ENCODE results near the gene ZNG1F.
"Not testable (repeated sequence)": the region's sequence is repeated elsewhere in the genome, so short reads cannot be mapped to it uniquely, and the experiment has no call there.

Gene ZNG1F

DNA sequence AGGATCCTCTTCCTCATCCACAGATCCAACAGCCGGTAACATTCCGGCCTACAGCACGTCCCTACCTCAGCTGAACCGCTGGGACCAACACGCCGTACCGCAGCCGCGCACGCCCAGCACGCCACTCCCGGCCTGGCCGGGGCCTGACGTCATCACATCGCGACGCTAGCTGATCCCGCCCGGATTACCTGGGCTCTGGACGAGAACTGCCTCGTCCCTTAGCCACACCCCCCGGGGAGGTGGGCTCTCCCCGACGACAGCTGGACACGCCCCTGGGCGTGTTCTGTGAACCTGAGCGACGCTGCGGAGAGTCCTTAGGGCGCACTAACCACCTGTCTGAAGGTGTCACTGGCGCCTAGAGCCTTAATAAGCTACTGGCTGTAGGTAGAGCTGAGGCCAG, at the start of gene ZNG1F:
TSS of gene ZNG1F (minus strand) at position 101 of the 400 bp plus-strand sequence. CDS start at position 42, 59 bp downstream.
- not testable (repeated sequence) for H3K27ac Mint-ChIP-seq (ENCODE audit: low read depth); DNase-seq (ENCODE audit: low spot score in 2 of 2); H3K36me3 Mint-ChIP-seq (ENCODE audit: insufficient read depth); H3K4me1 Mint-ChIP-seq; H3K27me3 Mint-ChIP-seq; H3K4me3 Mint-ChIP-seq; H3K9me3 Mint-ChIP-seq
- peak; percentile 28 for ATAC-seq (replicated peaks; ENCODE audit: extremely low read depth, poor library complexity, severe bottlenecking)

DNA sequence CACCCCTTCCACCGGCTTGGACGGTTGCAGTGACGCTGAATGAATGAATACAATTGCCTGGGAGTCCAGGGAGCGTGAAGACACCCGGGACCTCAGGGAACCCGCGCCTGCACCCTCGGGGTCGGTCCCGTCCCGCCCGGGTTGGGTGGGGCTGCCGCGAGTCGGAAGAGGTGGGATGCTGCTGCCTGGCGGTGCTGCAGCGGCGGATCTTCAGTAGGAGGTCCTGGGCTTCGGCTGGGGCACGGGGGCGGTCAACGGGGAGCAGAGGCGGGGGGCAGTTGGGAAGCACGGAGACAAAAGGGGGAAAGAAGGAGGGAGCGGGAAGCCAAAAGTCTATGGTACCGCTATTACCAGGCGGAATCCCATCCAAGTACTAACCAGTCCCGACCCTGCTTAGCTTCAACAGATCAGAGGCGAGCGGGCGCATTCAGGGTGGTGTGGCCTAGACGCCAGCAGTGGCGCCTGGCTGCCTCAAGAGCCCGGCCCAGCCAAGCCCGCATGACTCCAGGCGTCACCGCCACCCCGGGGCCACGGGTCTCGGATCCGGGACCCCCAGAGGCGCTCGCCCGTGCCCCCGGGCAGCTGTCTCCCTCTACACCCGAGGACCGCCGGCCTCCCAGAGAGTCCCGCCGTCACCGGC, 48.1 kb upstream of the ZNG1F start:
- not testable (repeated sequence) for H3K27ac Mint-ChIP-seq (ENCODE audit: low read depth); H3K27me3 Mint-ChIP-seq; H3K4me1 Mint-ChIP-seq; ATAC-seq (replicated peaks; ENCODE audit: extremely low read depth, poor library complexity, severe bottlenecking); H3K4me3 Mint-ChIP-seq; H3K36me3 Mint-ChIP-seq (ENCODE audit: insufficient read depth)
- DNase-seq (ENCODE audit: low spot score in 2 of 2), result peak; percentile 49 to 54
- H3K9me3 Mint-ChIP-seq, result peaks cover 14% of the 10 kb centered on the region

DNA sequence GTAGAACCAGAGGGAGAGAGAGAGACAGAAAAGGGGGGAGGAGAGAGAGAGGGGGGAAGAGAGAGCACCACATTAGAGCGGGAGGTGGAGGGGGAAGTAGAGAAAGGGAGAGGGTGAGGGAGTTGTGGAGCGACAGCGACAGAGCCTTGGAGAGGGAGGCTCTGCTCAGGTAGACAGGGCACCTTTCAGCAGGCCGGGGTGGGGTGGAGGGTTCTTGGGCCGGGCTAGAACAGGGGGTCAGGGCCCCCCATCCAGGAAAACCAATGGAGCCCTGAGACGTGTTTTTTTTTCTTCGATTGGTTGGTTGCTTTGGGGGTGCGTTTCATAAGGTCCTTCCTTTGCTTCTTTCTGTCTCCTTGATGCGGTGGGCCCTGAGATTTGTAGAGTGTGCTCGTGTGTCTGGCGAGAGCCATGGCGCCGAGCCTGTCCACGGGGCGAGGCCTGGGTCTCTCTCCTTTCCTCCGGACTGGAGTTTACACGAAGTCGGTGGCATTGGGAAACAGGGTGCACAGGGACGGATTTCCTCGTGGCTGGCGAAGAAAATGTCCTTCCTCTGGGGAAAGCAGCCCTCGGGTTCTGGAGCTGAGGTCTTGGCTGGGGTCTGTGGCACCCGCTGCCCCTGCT, 47.5 kb upstream of the ZNG1F start:
- not testable (repeated sequence) for ATAC-seq (replicated peaks; ENCODE audit: extremely low read depth, poor library complexity, severe bottlenecking); H3K4me1 Mint-ChIP-seq; DNase-seq (ENCODE audit: low spot score in 2 of 2); H3K36me3 Mint-ChIP-seq (ENCODE audit: insufficient read depth); H3K4me3 Mint-ChIP-seq; H3K27me3 Mint-ChIP-seq; H3K27ac Mint-ChIP-seq (ENCODE audit: low read depth)
- H3K9me3 Mint-ChIP-seq, result peaks cover 14% of the 10 kb centered on the region

DNA sequence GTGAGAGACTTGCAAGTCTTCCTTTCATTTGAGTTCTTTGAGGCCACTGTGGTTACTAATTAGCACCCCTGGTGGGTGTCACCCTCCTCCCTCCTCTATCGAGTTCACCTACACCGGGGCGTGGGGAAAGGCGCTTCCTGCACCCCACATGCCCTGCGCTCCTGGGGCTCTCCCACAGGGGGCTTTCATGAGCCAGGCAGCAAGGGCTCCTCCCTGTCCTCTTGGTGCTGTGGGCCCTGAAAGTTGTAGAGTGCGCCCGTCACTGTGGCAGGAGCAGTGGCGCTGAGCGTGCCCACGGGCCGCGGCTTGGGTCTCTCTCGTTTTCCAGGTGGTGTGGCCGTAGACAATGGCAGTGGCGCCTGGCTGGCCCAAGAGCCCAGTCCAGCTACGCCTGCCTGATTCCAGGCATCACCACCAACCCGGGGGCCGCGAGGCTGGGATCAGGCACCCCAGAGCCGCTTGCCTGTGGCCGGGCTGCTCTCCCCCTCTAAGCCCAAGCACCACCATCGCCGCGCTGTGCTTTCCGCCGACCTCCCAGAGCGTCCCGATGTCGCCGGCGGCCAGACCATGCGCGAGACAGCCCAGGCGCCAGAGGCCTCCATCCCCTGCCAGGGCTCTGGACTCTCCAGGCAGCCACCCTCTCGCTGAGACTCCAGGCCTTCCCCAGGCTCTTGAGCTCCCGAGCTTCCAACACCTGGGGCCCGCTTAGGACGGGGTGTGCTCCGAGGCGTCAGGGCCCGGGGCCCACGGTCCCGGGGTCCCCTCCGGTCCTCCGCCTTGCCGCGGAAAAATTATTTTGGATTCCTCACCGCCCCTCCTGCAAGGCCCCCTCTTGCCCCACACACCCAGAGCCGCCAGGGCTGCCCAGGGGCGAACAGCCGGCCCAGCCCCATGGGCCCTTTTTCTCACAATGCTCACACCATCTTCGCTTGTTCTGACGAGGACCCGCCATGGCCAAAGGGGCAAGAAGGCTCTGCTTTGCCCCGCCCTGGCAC, 46.0 kb upstream of the ZNG1F start:
- H3K36me3 Mint-ChIP-seq (ENCODE audit: insufficient read depth), result not testable (repeated sequence)

DNA sequence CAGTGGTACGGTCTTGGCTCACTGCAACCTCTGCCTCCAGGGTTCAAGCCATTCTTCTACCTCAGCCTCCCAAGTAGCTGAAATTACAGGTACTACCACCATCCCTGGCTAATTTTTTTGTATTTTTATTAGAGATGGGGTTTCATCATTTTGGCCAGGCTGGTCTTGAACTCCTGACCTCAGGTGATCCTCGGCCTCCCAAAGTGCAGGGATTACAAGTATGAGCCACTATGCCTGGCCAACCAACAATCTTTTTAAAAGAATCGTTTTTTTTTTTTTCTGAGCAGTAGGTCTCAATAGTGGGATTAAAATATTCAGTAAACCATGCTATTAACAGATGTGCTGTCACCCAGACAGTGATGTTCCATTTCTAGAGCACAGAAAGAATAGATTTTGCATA, 45.1 kb upstream of the ZNG1F start:
- not testable (repeated sequence) for H3K27me3 Mint-ChIP-seq; H3K27ac Mint-ChIP-seq (ENCODE audit: low read depth); DNase-seq (ENCODE audit: low spot score in 2 of 2); H3K4me1 Mint-ChIP-seq; ATAC-seq (replicated peaks; ENCODE audit: extremely low read depth, poor library complexity, severe bottlenecking); H3K36me3 Mint-ChIP-seq (ENCODE audit: insufficient read depth); H3K4me3 Mint-ChIP-seq
- H3K9me3 Mint-ChIP-seq, result peaks cover 12% of the 10 kb centered on the region

More for the DNA sequence above, 46.0 kb upstream of the ZNG1F start:
- peak overlapping the region; percentile 21 for H3K4me3 Mint-ChIP-seq
- not testable (repeated sequence) for H3K4me1 Mint-ChIP-seq; H3K27ac Mint-ChIP-seq (ENCODE audit: low read depth); H3K27me3 Mint-ChIP-seq
- peaks cover 14% of the 10 kb centered on the region for H3K9me3 Mint-ChIP-seq
- DNase-seq (ENCODE audit: low spot score in 2 of 2) (peak; percentile 68 to 83), ATAC-seq (replicated peaks; ENCODE audit: extremely low read depth, poor library complexity, severe bottlenecking) (peak; percentile 100)

DNA sequence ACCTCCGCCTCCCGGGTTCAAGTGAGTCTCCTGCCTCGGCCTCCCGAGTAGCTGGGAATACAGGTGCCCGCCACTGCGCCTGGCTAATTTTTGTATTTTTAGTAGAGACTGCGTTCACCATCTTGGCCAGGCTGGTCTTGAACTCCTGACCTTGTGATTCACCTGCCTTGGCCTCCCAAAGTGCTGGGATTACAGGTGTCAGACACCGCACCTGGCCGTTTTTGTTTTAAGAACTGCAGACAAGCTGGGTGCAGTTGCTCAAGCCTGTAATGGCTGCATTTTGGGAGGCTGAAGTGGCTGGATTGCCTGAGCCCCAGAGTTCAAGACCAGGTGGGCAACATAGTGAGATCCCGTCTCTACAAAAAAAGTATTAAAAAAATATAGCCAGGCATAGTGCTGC, 43.2 kb upstream of the ZNG1F start:
- not testable (repeated sequence) for H3K4me3 Mint-ChIP-seq; H3K36me3 Mint-ChIP-seq (ENCODE audit: insufficient read depth); H3K9me3 Mint-ChIP-seq; H3K4me1 Mint-ChIP-seq; H3K27me3 Mint-ChIP-seq; H3K27ac Mint-ChIP-seq (ENCODE audit: low read depth); DNase-seq (ENCODE audit: low spot score in 2 of 2); ATAC-seq (replicated peaks; ENCODE audit: extremely low read depth, poor library complexity, severe bottlenecking)

DNA sequence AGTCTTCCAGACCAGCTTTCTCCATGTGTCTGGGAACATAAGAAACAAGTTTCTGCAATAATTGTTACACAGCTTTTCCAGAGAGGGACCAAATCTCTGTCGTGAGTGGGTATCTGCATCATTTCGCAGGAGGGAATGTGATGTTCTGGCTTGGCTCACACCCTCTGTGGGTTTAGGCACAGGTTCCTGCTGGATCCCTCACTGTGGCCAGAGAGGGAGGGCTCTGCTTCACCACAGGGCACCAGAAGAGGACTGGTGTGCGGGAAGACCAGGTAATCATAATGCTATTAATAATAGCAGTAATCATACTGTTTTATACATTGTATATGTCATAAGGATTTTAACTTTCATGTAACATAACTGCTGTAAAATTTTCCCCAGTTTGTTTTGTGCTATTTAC, 41.3 kb upstream of the ZNG1F start:
- not testable (repeated sequence) for H3K9me3 Mint-ChIP-seq; H3K36me3 Mint-ChIP-seq (ENCODE audit: insufficient read depth); H3K4me1 Mint-ChIP-seq; DNase-seq (ENCODE audit: low spot score in 2 of 2); ATAC-seq (replicated peaks; ENCODE audit: extremely low read depth, poor library complexity, severe bottlenecking); H3K27me3 Mint-ChIP-seq; H3K27ac Mint-ChIP-seq (ENCODE audit: low read depth); H3K4me3 Mint-ChIP-seq

DNA sequence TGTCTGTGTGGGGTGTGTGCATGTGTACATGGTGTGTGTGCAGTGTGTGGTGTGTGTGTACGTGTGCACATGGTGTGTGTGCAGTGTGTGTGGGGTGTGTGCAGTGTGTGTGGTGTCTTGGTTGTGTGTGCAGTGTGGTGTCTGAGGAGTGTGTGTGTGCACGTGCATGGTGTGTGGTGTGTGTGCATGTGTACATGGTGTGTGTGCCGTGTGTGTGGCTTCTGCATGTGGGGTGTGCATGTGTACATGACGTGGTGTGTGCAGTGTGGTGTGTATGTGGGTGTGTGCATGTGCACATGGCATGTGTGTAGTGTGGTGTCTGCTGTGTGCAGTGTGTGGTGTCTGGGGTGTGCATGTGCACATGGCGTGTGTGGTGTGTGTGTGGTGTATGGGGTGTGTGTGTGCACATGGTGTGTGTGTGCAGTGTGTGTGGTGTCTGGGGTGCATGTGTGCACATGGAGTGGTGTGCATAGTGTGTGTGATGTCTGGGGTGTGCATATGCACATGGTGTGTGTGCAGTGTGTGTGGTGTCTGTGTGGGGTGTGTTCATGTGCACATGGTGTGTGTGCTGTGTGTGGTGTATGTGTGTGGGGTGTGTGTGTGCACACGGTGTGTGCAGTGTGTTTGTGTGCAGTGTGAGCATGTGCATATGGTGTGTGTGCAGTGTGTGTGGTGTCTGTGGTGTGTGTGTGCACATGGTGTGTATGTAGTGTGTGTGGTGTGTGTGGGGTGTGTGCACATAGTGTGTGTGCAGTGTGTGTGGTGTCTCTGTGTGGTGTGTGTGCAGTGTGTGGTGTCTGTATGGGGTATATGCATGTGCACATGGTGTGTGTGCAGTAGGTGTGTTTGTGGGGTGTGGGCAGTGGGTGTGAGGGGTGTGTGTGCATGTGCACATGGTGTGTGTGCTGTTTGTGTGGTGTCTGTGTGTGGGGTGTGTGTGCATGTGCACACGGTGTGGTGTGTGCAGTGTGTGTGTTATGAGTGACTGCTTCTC, 40.6 kb upstream of the ZNG1F start:
- Mint-ChIP-seq H3K4me1 (no peaks in the 10 kb centered on the region), H3K4me3 (no peak overlapping the region), H3K27ac (ENCODE audit: low read depth) (no peak overlapping the region), H3K9me3 (no peaks in the 10 kb centered on the region), H3K27me3 (no peaks in the 10 kb centered on the region), H3K36me3 (ENCODE audit: insufficient read depth) (no peaks in the 10 kb centered on the region)
- DNase-seq (ENCODE audit: low spot score in 2 of 2), result no peak
- ATAC-seq (replicated peaks; ENCODE audit: extremely low read depth, poor library complexity, severe bottlenecking), result peak; percentile 37

DNA sequence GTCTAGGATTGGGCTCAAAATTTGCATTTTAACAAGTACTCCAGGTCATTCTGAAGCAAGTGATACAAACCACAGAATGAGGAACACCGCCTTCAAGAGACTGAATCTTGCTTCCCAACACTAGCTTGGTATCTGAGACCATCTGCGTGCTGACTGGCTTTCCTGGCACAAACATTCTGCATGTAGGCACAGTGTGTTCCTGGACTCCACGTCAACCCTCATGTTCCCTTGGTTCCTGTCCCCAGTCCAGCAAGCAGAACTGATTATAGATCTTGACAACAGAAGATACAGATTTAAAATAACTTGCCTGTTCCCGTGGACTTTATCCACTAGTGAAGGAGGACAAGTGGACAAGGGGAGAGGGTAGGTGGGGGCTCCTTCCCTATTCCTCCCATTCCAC, 30.7 kb upstream of the ZNG1F start:
- H3K4me1 Mint-ChIP-seq; H3K4me3 Mint-ChIP-seq; H3K9me3 Mint-ChIP-seq; DNase-seq (ENCODE audit: low spot score in 2 of 2); ATAC-seq (replicated peaks; ENCODE audit: extremely low read depth, poor library complexity, severe bottlenecking); H3K27ac Mint-ChIP-seq (ENCODE audit: low read depth); H3K36me3 Mint-ChIP-seq (ENCODE audit: insufficient read depth); H3K27me3 Mint-ChIP-seq: not testable (repeated sequence)

DNA sequence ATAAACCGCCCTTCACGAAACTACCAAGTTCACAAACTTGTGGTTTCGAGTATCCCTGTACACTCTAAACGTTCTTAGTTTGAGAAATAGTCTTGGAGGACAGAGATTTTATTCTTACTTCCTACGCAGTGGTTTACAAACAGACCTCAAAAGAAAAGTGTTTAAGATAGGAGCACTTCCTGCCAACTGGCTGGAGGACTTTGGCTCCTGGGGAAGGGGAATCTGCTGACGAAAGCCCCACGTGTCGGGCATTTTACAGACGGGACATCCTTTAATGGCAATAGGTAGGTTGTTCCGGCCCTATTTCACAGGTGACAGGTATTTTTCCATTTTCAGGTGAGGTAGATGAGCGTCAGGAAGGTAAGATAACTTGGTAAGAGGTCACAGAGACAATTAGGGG, 678 bp downstream of the ZNG1F start:
- DNase-seq (ENCODE audit: low spot score in 2 of 2); H3K27me3 Mint-ChIP-seq; ATAC-seq (replicated peaks; ENCODE audit: extremely low read depth, poor library complexity, severe bottlenecking): not testable (repeated sequence)

DNA sequence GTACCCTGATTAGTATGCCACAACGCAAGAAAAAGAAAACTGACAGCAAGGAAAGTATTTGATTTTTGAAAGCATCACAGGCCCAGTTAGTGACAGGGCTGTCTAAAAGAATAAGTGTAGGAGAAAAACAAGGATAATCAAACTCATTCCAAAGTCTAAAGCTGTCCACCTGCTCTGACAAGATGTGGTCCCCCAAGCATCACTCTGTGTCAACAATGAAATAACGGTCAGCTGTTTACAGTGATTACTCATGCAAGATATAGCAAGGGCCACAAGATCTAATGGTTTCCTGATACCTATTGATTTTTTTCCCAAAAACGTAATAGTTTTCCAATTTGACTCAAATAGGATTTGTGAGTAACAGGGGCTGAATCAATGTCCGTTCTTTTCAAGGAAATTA, 14.1 kb downstream of the ZNG1F start:
- H3K36me3 Mint-ChIP-seq (ENCODE audit: insufficient read depth); H3K27me3 Mint-ChIP-seq; DNase-seq (ENCODE audit: low spot score in 2 of 2); H3K27ac Mint-ChIP-seq (ENCODE audit: low read depth); H3K4me1 Mint-ChIP-seq; ATAC-seq (replicated peaks; ENCODE audit: extremely low read depth, poor library complexity, severe bottlenecking); H3K4me3 Mint-ChIP-seq; H3K9me3 Mint-ChIP-seq: not testable (repeated sequence)

More for the DNA sequence above, 678 bp downstream of the ZNG1F start:
- not testable (repeated sequence) for H3K36me3 Mint-ChIP-seq (ENCODE audit: insufficient read depth); H3K27ac Mint-ChIP-seq (ENCODE audit: low read depth); H3K9me3 Mint-ChIP-seq; H3K4me3 Mint-ChIP-seq; H3K4me1 Mint-ChIP-seq

DNA sequence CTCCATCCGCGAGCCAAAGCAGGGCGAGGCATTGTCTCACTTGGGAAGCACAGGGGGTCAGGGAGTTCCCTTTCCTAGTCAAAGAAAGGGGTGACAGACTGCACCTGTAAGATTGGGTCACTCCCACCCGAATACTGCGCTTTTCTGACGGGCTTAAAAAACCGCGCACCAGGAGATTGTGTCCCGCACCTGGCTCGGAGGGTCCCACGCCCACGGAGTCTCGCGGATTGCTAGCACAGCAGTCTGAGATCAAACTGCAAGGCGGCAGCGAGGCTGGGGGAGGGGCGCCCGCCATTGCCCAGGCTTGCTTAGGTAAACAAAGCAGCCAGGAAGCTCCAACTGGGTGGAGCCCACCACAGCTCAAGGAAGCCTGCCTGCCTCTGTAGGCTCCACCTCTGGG, 39.0 kb downstream of the ZNG1F start:
- not testable (repeated sequence) for H3K27ac Mint-ChIP-seq (ENCODE audit: low read depth); H3K4me3 Mint-ChIP-seq; H3K4me1 Mint-ChIP-seq; ATAC-seq (replicated peaks; ENCODE audit: extremely low read depth, poor library complexity, severe bottlenecking); DNase-seq (ENCODE audit: low spot score in 2 of 2); H3K27me3 Mint-ChIP-seq; H3K36me3 Mint-ChIP-seq (ENCODE audit: insufficient read depth); H3K9me3 Mint-ChIP-seq

Measured in central memory CD8-positive, alpha-beta T cell (primary cell).